CD4-positive, alpha-beta T cell (primary cell): ENCODE measurements around the gene ZNF385D. TPM values are rescaled to one million over a fixed set of nuclear protein-coding genes. Genes with fewer than 3 reads are reported as not detected.

Source experiments
- ATAC-seq: fragments of 200-7000 bp; cut with Tn5 transposase; one replicate; pipeline ENCODE4 v1.10.0; 2022; ENCODE audit warnings: mild to moderate bottlenecking; ENCODE audit not compliant: poor library complexity
- CTCF ChIA-PET: fragments of 350-600 bp; sonication (Branson Sonifier 250); formaldehyde crosslinking; loops from one replicate; lab custom pipeline; 2021; ENCODE audit warnings: antibody characterized with exemption, inconsistent platforms; lab: Charles Lee
- POLR2A ChIA-PET: fragments of 350-600 bp; sonication (Branson Sonifier 250); formaldehyde crosslinking; loops from one replicate; lab custom pipeline; 2021; ENCODE audit warnings: antibody characterized with exemption, inconsistent platforms; lab: Charles Lee
- DNase-seq, 14 experiments: peaks; one replicate each; pipeline ENCODE4 v3.0.0-alpha.2; 2013 to 2020; ENCODE audit warnings: mixed read lengths in 2 of 14
- H3K27ac ChIP-seq, 2 donors: one replicate each; pipeline versions ENCODE4 v1.5.1 to v1.7.0; 2013; ENCODE audit warnings: low read length in 2 of 2, low read depth in 1 of 2, mild to moderate bottlenecking in 1 of 2
- H3K27me3 ChIP-seq, 2 experiments: 1 replicate in 1 of 2; 2 replicates in 1 of 2; pipeline versions ENCODE4 v1.6.1 to v1.7.0; 2013; ENCODE audit warnings: low read length in 2 of 2, control low read depth in 1 of 2, mild to moderate bottlenecking in 1 of 2, moderate library complexity in 1 of 2; ENCODE audit not compliant: insufficient read depth in 2 of 2, control insufficient read depth in 1 of 2
- H3K36me3 ChIP-seq: one replicate; pipeline ENCODE4 v1.6.1; 2013; ENCODE audit warnings: low read length, control low read depth; ENCODE audit not compliant: insufficient read depth
- H3K4me1 ChIP-seq: one replicate; pipeline ENCODE4 v1.6.1; 2013; ENCODE audit warnings: low read length, control low read depth; ENCODE audit not compliant: insufficient read depth
- H3K4me3 ChIP-seq: one replicate; pipeline ENCODE4 v1.5.1; 2013; ENCODE audit warnings: mild to moderate bottlenecking, low read length, moderate library complexity
- H3K9me3 ChIP-seq, 2 experiments: 1 replicate in 1 of 2; 2 replicates in 1 of 2; pipeline versions ENCODE4 v1.6.1 to v1.7.0; 2013; ENCODE audit warnings: low read length in 2 of 2, mild to moderate bottlenecking in 2 of 2, control low read depth in 1 of 2, moderate library complexity in 1 of 2; ENCODE audit not compliant: control insufficient read depth in 1 of 2, insufficient read depth in 1 of 2
- H3K27ac Mint-ChIP-seq: one replicate; pipeline ENCODE4 v1.8.0; 2020; ENCODE audit warnings: mixed read lengths
- H3K27me3 Mint-ChIP-seq: one replicate; pipeline ENCODE4 v1.8.0; 2021; ENCODE audit warnings: mixed read lengths
- H3K36me3 Mint-ChIP-seq: one replicate; pipeline ENCODE4 v1.8.0; 2021; ENCODE audit warnings: low read depth, mixed read lengths
- H3K4me1 Mint-ChIP-seq: one replicate; pipeline ENCODE4 v1.8.0; 2021; ENCODE audit warnings: low read depth, mixed read lengths
- H3K4me3 Mint-ChIP-seq: one replicate; pipeline ENCODE4 v1.8.0; 2020; ENCODE audit warnings: mild to moderate bottlenecking, mixed read lengths
- H3K9me3 Mint-ChIP-seq: one replicate; pipeline ENCODE4 v1.8.0; 2020; ENCODE audit warnings: mixed read lengths
- intact Hi-C, 2 experiments: fragments of 100-400 bp; cut with DNase I in 1 of 2; cut with micrococcal nuclease in 1 of 2; formaldehyde crosslinking; loops; one replicate each; pipeline versions ENCODE4 v1.15.1 to v1.9.0; 2023 to 2025; cut with DNase I, micrococcal nuclease
- total RNA-seq, 174 experiments: library from RNA in 2 of 174; stranded (reverse) in 2 of 174; gene quantifications; one replicate each; pipeline ENCODE4 v1.2.3 and lab custom pipeline; 2021 to 2026
- TF ChIP-seq, protein P1 (sequence below): fragments of 200-600 bp; IDR thresholded peaks from one replicate; pipeline ENCODE4 v1.8.0; 2022; ENCODE audit warnings: antibody characterized with exemption, mild to moderate bottlenecking

ZNF385D gene
- total RNA-seq, 2 experiments from 2014 or later: not detected

DNA sequence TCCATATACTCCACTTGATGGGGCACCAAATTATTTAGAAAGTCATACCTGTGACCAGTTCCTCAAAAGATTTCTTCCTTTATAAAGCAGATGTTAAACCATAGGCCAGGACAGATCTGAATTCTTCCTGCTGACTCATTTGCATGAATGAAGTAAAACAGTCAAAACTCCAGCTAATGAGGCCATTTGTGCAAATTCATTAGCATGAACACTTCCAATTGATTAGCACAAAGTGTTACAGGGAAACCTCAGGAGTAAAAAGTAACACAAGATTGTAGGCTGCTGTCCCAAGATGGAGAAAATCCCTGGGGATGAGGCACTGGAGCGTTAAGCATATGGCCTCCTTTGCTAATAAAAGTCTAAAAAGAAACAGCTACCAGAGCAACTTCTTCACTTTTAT is 149.8 kb downstream of the ZNF385D start:
- H3K4me1 Mint-ChIP-seq: no peaks in the 10 kb centered on the region
- H3K36me3 Mint-ChIP-seq: no peaks in the 10 kb centered on the region
- no peaks in the 10 kb centered on the region for H3K36me3 ChIP-seq
- peaks cover 0 to 5% of the 10 kb centered on the region in 2 experiments for H3K9me3 ChIP-seq
- no peaks in the 10 kb centered on the region for H3K27me3 Mint-ChIP-seq
- H3K4me1 ChIP-seq: no peaks in the 10 kb centered on the region
- no peak for ATAC-seq
- H3K9me3 Mint-ChIP-seq: peaks cover 3% of the 10 kb centered on the region
- no peak overlapping the region for H3K27ac Mint-ChIP-seq
- POLR2A ChIA-PET: no interaction called here
- no peaks in the 10 kb centered on the region for H3K27me3 ChIP-seq
- TF ChIP-seq, protein P1, sequence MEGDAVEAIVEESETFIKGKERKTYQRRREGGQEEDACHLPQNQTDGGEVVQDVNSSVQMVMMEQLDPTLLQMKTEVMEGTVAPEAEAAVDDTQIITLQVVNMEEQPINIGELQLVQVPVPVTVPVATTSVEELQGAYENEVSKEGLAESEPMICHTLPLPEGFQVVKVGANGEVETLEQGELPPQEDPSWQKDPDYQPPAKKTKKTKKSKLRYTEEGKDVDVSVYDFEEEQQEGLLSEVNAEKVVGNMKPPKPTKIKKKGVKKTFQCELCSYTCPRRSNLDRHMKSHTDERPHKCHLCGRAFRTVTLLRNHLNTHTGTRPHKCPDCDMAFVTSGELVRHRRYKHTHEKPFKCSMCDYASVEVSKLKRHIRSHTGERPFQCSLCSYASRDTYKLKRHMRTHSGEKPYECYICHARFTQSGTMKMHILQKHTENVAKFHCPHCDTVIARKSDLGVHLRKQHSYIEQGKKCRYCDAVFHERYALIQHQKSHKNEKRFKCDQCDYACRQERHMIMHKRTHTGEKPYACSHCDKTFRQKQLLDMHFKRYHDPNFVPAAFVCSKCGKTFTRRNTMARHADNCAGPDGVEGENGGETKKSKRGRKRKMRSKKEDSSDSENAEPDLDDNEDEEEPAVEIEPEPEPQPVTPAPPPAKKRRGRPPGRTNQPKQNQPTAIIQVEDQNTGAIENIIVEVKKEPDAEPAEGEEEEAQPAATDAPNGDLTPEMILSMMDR: no peak
- CTCF ChIA-PET: no interaction called here
- H3K27ac ChIP-seq: no peak overlapping the region
- intact Hi-C loops: no loop called here
- H3K4me3 ChIP-seq: no peak overlapping the region
- H3K4me3 Mint-ChIP-seq: no peak overlapping the region
- no peak for DNase-seq

DNA sequence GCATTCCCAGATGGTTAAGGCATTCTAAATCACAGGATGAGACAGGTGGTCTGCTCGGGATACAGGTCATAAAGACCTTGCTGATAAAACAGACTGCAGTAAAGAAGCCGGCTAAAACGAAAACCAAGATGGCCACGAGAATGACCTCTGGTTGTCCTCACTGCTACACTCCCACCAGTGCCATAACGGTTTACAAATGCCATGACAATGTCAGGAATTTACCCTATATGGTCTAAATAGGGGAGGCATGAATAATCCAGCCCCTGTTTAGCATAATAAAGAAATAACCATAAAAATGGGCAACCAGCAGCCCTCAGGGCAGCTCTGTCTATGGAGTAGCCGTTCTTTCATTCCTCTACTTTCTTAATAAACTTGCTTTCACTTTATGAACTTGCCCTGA is 151.1 kb downstream of the ZNF385D start:
- no peak overlapping the region for H3K27ac ChIP-seq
- Mint-ChIP-seq H3K9me3 (peaks cover 5% of the 10 kb centered on the region), H3K27me3 (no peaks in the 10 kb centered on the region), H3K4me3 (no peak overlapping the region), H3K36me3 (no peaks in the 10 kb centered on the region), H3K4me1 (no peaks in the 10 kb centered on the region), H3K27ac (no peak overlapping the region)
- ATAC-seq (no peak), DNase-seq (no peak)
- H3K9me3 ChIP-seq: peaks cover 0 to 5% of the 10 kb centered on the region in 2 experiments
- TF ChIP-seq, protein P1: no peak
- H3K27me3 ChIP-seq: no peaks in the 10 kb centered on the region
- intact Hi-C loops: no loop called here
- CTCF ChIA-PET: no interaction called here
- POLR2A ChIA-PET: no interaction called here
- H3K36me3 ChIP-seq: no peaks in the 10 kb centered on the region
- no peak overlapping the region for H3K4me3 ChIP-seq
- no peaks in the 10 kb centered on the region for H3K4me1 ChIP-seq

DNA sequence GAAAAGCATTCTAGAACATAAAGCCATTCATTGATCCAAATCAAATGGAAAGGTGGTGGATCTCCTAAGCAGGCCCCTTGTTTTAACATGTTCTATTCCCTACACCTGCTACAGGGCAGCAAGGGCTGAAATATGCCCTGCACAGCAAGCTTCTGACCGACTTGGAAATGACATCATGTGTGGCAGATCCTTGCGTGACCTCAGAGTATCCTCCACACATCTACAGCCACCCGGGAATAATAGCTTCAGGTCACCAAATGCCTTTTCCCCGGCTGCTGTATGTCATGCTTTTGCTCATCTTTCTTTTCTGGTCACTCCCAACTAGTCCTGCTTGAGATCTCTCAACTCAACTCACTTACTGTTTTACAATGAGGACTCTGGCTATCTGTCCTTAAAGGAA is 158.2 kb downstream of the ZNF385D start:
- Histone ChIP-seq H3K27ac (no peak overlapping the region), H3K4me3 (no peak overlapping the region), H3K4me1 (no peaks in the 10 kb centered on the region), H3K27me3 (no peaks in the 10 kb centered on the region), H3K36me3 (no peaks in the 10 kb centered on the region), H3K9me3 (no peaks in the 10 kb centered on the region)
- intact Hi-C loops: no loop called here
- H3K9me3 Mint-ChIP-seq: peaks cover 7% of the 10 kb centered on the region
- POLR2A ChIA-PET: no interaction called here
- ATAC-seq: no peak
- no peaks in the 10 kb centered on the region for H3K27me3 Mint-ChIP-seq
- TF ChIP-seq, protein P1: no peak
- no peak overlapping the region for H3K4me3 Mint-ChIP-seq
- CTCF ChIA-PET: no interaction called here
- no peaks in the 10 kb centered on the region for H3K4me1 Mint-ChIP-seq
- no peak overlapping the region for H3K27ac Mint-ChIP-seq
- DNase-seq: no peak
- no peaks in the 10 kb centered on the region for H3K36me3 Mint-ChIP-seq
